Measurements from ENCODE around the gene TNFRSF13B. TPM values are rescaled to one million over a fixed set of nuclear protein-coding genes. Genes with fewer than 3 reads are reported as not detected.
"Not testable (repeated sequence)": the region's sequence is repeated elsewhere in the genome, so short reads cannot be mapped to it uniquely, and the experiment has no call there.

Gene TNFRSF13B
- total RNA-seq, 2 donors from 2014 or later, result not detected

GRCh38 chr17:17018612-17019429, 46.9 kb upstream of the TNFRSF13B start:
- no peaks in the 10 kb centered on the region for H3K36me3 ChIP-seq
- H3K27me3 ChIP-seq (replicated peaks; ENCODE audit: insufficient read depth), result no peaks in the 10 kb centered on the region
- TF ChIP-seq CTCF (IDR thresholded peaks at IDR 0.05), result no peak
- H3K4me1 ChIP-seq (ENCODE audit: control insufficient read depth in 1 of 2, low read depth in 2 of 2), result peaks cover 3 to 19% of the 10 kb centered on the region in 2 donors
- ATAC-seq (ENCODE audit: insufficient number of reproducible peaks, low FRiP score, low read depth) (no peak), DNase-seq (ENCODE audit: low spot score) (no peak)
- H3K27ac ChIP-seq, result no peak overlapping the region
- no peaks in the 10 kb centered on the region for H3K9me3 ChIP-seq
- no peak overlapping the region for H3K4me3 ChIP-seq

- Histone ChIP-seq H3K36me3 (no peaks in the 10 kb centered on the region), H3K4me1 (ENCODE audit: control insufficient read depth in 1 of 2, low read depth in 2 of 2) (peaks cover 3 to 19% of the 10 kb centered on the region in 2 donors), H3K27ac (no peak overlapping the region), H3K4me3 (no peak overlapping the region), H3K27me3 (replicated peaks; ENCODE audit: insufficient read depth) (no peaks in the 10 kb centered on the region), H3K9me3 (no peaks in the 10 kb centered on the region)
- ATAC-seq (ENCODE audit: insufficient number of reproducible peaks, low FRiP score, low read depth) (no peak), DNase-seq (ENCODE audit: low spot score) (no peak)
- no peak for TF ChIP-seq CTCF (IDR thresholded peaks at IDR 0.05)
Measured at GRCh38 chr17:17018021-17018441, 46.1 kb upstream of the TNFRSF13B start.

GRCh38 chr17:17017343-17018014, 45.6 kb upstream of the TNFRSF13B start:
- DNase-seq (ENCODE audit: low spot score), result no peak
- Histone ChIP-seq H3K36me3 (no peaks in the 10 kb centered on the region), H3K4me1 (ENCODE audit: control insufficient read depth in 1 of 2, low read depth in 2 of 2) (peaks cover 3 to 19% of the 10 kb centered on the region in 2 donors), H3K27me3 (replicated peaks; ENCODE audit: insufficient read depth) (no peaks in the 10 kb centered on the region), H3K9me3 (no peaks in the 10 kb centered on the region), H3K27ac (no peak overlapping the region), H3K4me3 (no peak overlapping the region)
- TF ChIP-seq CTCF (IDR thresholded peaks at IDR 0.05), result no peak
- ATAC-seq (ENCODE audit: insufficient number of reproducible peaks, low FRiP score, low read depth), result no peak

- not testable (repeated sequence) for H3K36me3 ChIP-seq; H3K4me3 ChIP-seq; H3K27ac ChIP-seq; H3K4me1 ChIP-seq (ENCODE audit: control insufficient read depth in 1 of 2, low read depth in 2 of 2); H3K27me3 ChIP-seq (replicated peaks; ENCODE audit: insufficient read depth); ATAC-seq (ENCODE audit: insufficient number of reproducible peaks, low FRiP score, low read depth); H3K9me3 ChIP-seq; DNase-seq (ENCODE audit: low spot score)
Measured at GRCh38 chr17:17016199-17017197, 44.6 kb upstream of the TNFRSF13B start.

- ATAC-seq (ENCODE audit: insufficient number of reproducible peaks, low FRiP score, low read depth) (no peak), DNase-seq (ENCODE audit: low spot score) (no peak)
- Histone ChIP-seq H3K4me1 (ENCODE audit: control insufficient read depth in 1 of 2, low read depth in 2 of 2) (no peaks in the 10 kb centered on the region), H3K9me3 (no peaks in the 10 kb centered on the region), H3K36me3 (no peaks in the 10 kb centered on the region), H3K4me3 (no peak overlapping the region), H3K27ac (no peak overlapping the region), H3K27me3 (replicated peaks; ENCODE audit: insufficient read depth) (no peaks in the 10 kb centered on the region)
- no peak for TF ChIP-seq CTCF (IDR thresholded peaks at IDR 0.05)
Measured at GRCh38 chr17:17015230-17015629, 43.3 kb upstream of the TNFRSF13B start.

- ATAC-seq (ENCODE audit: insufficient number of reproducible peaks, low FRiP score, low read depth), result not testable (repeated sequence)
Measured at GRCh38 chr17:17014748-17015124, 42.8 kb upstream of the TNFRSF13B start.

GRCh38 chr17:17013828-17014747, 42.2 kb upstream of the TNFRSF13B start:
- not testable (repeated sequence) for DNase-seq (ENCODE audit: low spot score); H3K27ac ChIP-seq

More at GRCh38 chr17:17014748-17015124, 42.8 kb upstream of the TNFRSF13B start:
- not testable (repeated sequence) for H3K27me3 ChIP-seq (replicated peaks; ENCODE audit: insufficient read depth); DNase-seq (ENCODE audit: low spot score); H3K27ac ChIP-seq; H3K36me3 ChIP-seq; H3K4me3 ChIP-seq; H3K9me3 ChIP-seq; H3K4me1 ChIP-seq (ENCODE audit: control insufficient read depth in 1 of 2, low read depth in 2 of 2)

More at GRCh38 chr17:17013828-17014747, 42.2 kb upstream of the TNFRSF13B start:
- H3K27me3 ChIP-seq (replicated peaks; ENCODE audit: insufficient read depth); ATAC-seq (ENCODE audit: insufficient number of reproducible peaks, low FRiP score, low read depth); H3K9me3 ChIP-seq; H3K4me1 ChIP-seq (ENCODE audit: control insufficient read depth in 1 of 2, low read depth in 2 of 2); H3K4me3 ChIP-seq; H3K36me3 ChIP-seq: not testable (repeated sequence)
